K562 (cell line): ENCODE measurements around the gene BTN3A1. TPM values are rescaled to one million over a fixed set of nuclear protein-coding genes. Genes with fewer than 3 reads are reported as not detected.

Experiments
- COPS2 ChIP-seq: fragments of 450-650 bp; conservative IDR thresholded peaks from 2 replicates; pipeline ENCODE4 v1.6.1; 2016; ENCODE audit warnings: mild to moderate bottlenecking, moderate library complexity
- POU5F1 ChIP-seq: fragments of 150-350 bp; IDR thresholded peaks from 2 replicates; pipeline ENCODE4 v1.6.1; 2014; ENCODE audit warnings: borderline replicate concordance, low read length, low read depth, mild to moderate bottlenecking; ENCODE audit not compliant: partially characterized antibody
- STAG1 ChIP-seq: sonication (generic); formaldehyde crosslinking; IDR thresholded peaks from 2 replicates; pipeline ENCODE4 v1.5.0; 2020; ENCODE audit warnings: missing genetic modification reagents, borderline replicate concordance
- ZNF311 ChIP-seq: fragments of 250-450 bp; sonication (Bioruptor Pico); IDR thresholded peaks from 2 replicates; pipeline ENCODE4 v1.4.0; 2020; ENCODE audit warnings: mild to moderate bottlenecking, moderate library complexity
- ZNF696 ChIP-seq: fragments of 250-450 bp; sonication (Bioruptor Pico); conservative IDR thresholded peaks from 2 replicates; pipeline ENCODE4 v1.4.0; 2020; ENCODE audit warnings: mild to moderate bottlenecking, moderate library complexity
- polyA plus RNA-seq, 8 experiments: library from polyadenylated mRNA; depleted of rRNA in 4 of 8; stranded (reverse) in 5 of 8; unstranded in 3 of 8; fragments of >200 nt; fragmentation: Nextera tagmentation in 2 of 8; fragmentation: Illumina TruSeq in 1 of 8; extraction: Ambion mirVana in 2 of 8; extraction: Trizol in 1 of 8; gene quantifications; 2 replicates each; pipeline versions ENCODE4 v1.2.1 to v1.2.3, GENCODE V29; 2011 to 2014; ENCODE audit warnings: inconsistent platforms in 1 of 8, missing spikeins in 1 of 8
- total RNA-seq, 7 experiments: library from RNA; depleted of rRNA in 6 of 7; stranded (reverse); fragments of >200 nt in 6 of 7; fragmentation: Illumina TruSeq in 2 of 7; extraction: Trizol in 2 of 7; gene quantifications; 2 replicates each; pipeline versions ENCODE4 v1.2.1 to v1.2.3, GENCODE V29; 2011 to 2021; ENCODE audit warnings: low replicate concordance in 1 of 7
- TF ChIP-seq, protein P1 (sequence below), 2 experiments: fragments of 450-650 bp; formaldehyde crosslinking in 1 of 2; IDR thresholded peaks; 2 replicates each; pipeline versions ENCODE4 v1.4.0 to v1.6.1; 2014 to 2020; ENCODE audit warnings: mild to moderate bottlenecking in 2 of 2, borderline replicate concordance in 1 of 2, low read depth in 1 of 2
- TF ChIP-seq, protein P2 (sequence below), 3 experiments: IDR thresholded peaks in 2 of 3; conservative IDR thresholded peaks in 1 of 3; 2 replicates each; pipeline ENCODE4 v1.5.1; 2011 to 2012; ENCODE audit warnings: low read length in 3 of 3, mild to moderate bottlenecking in 3 of 3, control low read depth in 2 of 3, improper control_type of control experiment in 1 of 3, inconsistent platforms in 1 of 3, low read depth in 1 of 3, mixed read lengths in 1 of 3, moderate library complexity in 1 of 3; ENCODE audit not compliant: insufficient read depth in 2 of 3
- TF ChIP-seq, protein P3 (sequence below): fragments of 450-650 bp; IDR thresholded peaks from 2 replicates; pipeline ENCODE4 v1.6.1; 2016

The BTN3A1 gene
- total and polyA plus RNA-seq, 9 of the 15 experiments (the other 6 are each of a cell fraction or from before 2014, with no cell fraction given), result 0.84 to 8.5 (median 3.9) TPM

- TF ChIP-seq, protein P1, sequence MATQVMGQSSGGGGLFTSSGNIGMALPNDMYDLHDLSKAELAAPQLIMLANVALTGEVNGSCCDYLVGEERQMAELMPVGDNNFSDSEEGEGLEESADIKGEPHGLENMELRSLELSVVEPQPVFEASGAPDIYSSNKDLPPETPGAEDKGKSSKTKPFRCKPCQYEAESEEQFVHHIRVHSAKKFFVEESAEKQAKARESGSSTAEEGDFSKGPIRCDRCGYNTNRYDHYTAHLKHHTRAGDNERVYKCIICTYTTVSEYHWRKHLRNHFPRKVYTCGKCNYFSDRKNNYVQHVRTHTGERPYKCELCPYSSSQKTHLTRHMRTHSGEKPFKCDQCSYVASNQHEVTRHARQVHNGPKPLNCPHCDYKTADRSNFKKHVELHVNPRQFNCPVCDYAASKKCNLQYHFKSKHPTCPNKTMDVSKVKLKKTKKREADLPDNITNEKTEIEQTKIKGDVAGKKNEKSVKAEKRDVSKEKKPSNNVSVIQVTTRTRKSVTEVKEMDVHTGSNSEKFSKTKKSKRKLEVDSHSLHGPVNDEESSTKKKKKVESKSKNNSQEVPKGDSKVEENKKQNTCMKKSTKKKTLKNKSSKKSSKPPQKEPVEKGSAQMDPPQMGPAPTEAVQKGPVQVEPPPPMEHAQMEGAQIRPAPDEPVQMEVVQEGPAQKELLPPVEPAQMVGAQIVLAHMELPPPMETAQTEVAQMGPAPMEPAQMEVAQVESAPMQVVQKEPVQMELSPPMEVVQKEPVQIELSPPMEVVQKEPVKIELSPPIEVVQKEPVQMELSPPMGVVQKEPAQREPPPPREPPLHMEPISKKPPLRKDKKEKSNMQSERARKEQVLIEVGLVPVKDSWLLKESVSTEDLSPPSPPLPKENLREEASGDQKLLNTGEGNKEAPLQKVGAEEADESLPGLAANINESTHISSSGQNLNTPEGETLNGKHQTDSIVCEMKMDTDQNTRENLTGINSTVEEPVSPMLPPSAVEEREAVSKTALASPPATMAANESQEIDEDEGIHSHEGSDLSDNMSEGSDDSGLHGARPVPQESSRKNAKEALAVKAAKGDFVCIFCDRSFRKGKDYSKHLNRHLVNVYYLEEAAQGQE (IDR thresholded peaks at IDR 0.05; ENCODE audit: borderline replicate concordance), result peak; percentile 12; the same call in 1 of the 2 replicates
- TF ChIP-seq, protein P1 (CRISPR knock-in tag; IDR thresholded peaks at IDR 0.05; ENCODE audit: low read depth), result no peak
- TF ChIP-seq POU5F1 (no peak), ZNF311 (CRISPR knock-in tag) (no peak), ZNF696 (no peak), COPS2 (no peak), STAG1 (no peak)
- TF ChIP-seq, protein P2, sequence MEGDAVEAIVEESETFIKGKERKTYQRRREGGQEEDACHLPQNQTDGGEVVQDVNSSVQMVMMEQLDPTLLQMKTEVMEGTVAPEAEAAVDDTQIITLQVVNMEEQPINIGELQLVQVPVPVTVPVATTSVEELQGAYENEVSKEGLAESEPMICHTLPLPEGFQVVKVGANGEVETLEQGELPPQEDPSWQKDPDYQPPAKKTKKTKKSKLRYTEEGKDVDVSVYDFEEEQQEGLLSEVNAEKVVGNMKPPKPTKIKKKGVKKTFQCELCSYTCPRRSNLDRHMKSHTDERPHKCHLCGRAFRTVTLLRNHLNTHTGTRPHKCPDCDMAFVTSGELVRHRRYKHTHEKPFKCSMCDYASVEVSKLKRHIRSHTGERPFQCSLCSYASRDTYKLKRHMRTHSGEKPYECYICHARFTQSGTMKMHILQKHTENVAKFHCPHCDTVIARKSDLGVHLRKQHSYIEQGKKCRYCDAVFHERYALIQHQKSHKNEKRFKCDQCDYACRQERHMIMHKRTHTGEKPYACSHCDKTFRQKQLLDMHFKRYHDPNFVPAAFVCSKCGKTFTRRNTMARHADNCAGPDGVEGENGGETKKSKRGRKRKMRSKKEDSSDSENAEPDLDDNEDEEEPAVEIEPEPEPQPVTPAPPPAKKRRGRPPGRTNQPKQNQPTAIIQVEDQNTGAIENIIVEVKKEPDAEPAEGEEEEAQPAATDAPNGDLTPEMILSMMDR (IDR thresholded peaks at IDR 0.05 in 2 of 3, conservative IDR thresholded peaks at IDR 0.05 in 1 of 3; ENCODE audit: insufficient read depth in 2 of 3, low read depth in 1 of 3, low read length in 3 of 3), result peak in 1 of 3 experiments; percentile 27; a peak in 1 of 6 replicates
- TF ChIP-seq, protein P3, sequence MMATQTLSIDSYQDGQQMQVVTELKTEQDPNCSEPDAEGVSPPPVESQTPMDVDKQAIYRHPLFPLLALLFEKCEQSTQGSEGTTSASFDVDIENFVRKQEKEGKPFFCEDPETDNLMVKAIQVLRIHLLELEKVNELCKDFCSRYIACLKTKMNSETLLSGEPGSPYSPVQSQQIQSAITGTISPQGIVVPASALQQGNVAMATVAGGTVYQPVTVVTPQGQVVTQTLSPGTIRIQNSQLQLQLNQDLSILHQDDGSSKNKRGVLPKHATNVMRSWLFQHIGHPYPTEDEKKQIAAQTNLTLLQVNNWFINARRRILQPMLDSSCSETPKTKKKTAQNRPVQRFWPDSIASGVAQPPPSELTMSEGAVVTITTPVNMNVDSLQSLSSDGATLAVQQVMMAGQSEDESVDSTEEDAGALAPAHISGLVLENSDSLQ, result peak; percentile 43; the same call in 1 of the 2 replicates
These were observed 48.2 kb downstream of the BTN3A1 start (continued) for GRCh38 chr6:26450240-26450639.
